ENCODE results near the gene GJC2. TPM values are rescaled to one million over a fixed set of nuclear protein-coding genes. Genes with fewer than 3 reads are reported as not detected.

Gene GJC2
- total RNA-seq, 1 experiment from 2014 or later, result 0.76 TPM

- TF ChIP-seq CBX3 (IDR thresholded peaks at IDR 0.05; ENCODE audit: low read depth) (no peak), ELF1 (IDR thresholded peaks at IDR 0.05; ENCODE audit: borderline replicate concordance, low read depth) (no peak), MAX (IDR thresholded peaks at IDR 0.05) (no peak), SRF (IDR thresholded peaks at IDR 0.05; ENCODE audit: low read depth) (no peak), RAD21 (IDR thresholded peaks at IDR 0.05; ENCODE audit: low read depth) (no peak), ZBTB33 (IDR thresholded peaks at IDR 0.05; ENCODE audit: extremely low read depth, insufficient replicate concordance, low read length) (no peak), POLR2A (IDR thresholded peaks at IDR 0.05; ENCODE audit: borderline replicate concordance, extremely low read depth, insufficient read depth, insufficient read length) (no peak), EZH2phosphoT487 (IDR thresholded peaks at IDR 0.05; ENCODE audit: borderline replicate concordance) (no peak)
- POLR2A ChIA-PET, result interaction anchor here (0.7 kb wide), 1 partner anchor 331 kb away, joined by 3 read pairs; no protein-coding TSS in a partner anchor
- H3K79me2 ChIP-seq (ENCODE audit: insufficient read depth, low read length), result no peaks in the 10 kb centered on the region
- intact Hi-C loops (cut with micrococcal nuclease), result no loop called here
- H3K27ac ChIP-seq (ENCODE audit: low read depth, low read length), result no peak overlapping the region
- no peak for DNase-seq (ENCODE audit: low read depth, low spot score)
- H2AFZ ChIP-seq (ENCODE audit: low read depth, low read length, poor library complexity, severe bottlenecking), result no peak overlapping the region
- no TSS peak for BruUV-seq (replicated peaks)
- no peaks in the 10 kb centered on the region for H3K36me3 ChIP-seq (ENCODE audit: control insufficient read depth in 1 of 2, insufficient read depth in 2 of 2, low read length in 2 of 2)
- ATAC-seq, result no peak
- RAD21 ChIA-PET (ENCODE audit: low non-redundant PET in 1 of 2, low total read pairs in 2 of 2, uncharacterized antibody in 2 of 2, unreplicated experiment in 2 of 2), result no interaction called here
- H4K20me1 ChIP-seq (ENCODE audit: insufficient read depth), result no peaks in the 10 kb centered on the region
- H3K9me2 ChIP-seq (ENCODE audit: insufficient read depth), result no peaks in the 10 kb centered on the region
- peaks cover 11 to 17% of the 10 kb centered on the region in 2 experiments; a peak in 3 of 4 replicates for H3K4me1 ChIP-seq (ENCODE audit: control insufficient read depth in 1 of 2, insufficient read depth in 2 of 2, low read length in 2 of 2)
- H3K4me2 ChIP-seq (ENCODE audit: low read length), result no peak overlapping the region
- CTCF ChIA-PET, result no interaction called here
- no peak overlapping the region for H3K9ac ChIP-seq (ENCODE audit: low read length)
- H3K4me3 ChIP-seq (replicated peaks in 1 of 2; ENCODE audit: low read depth in 1 of 2, low read length in 2 of 2), result no peak overlapping the region
- no peaks in the 10 kb centered on the region for H3K9me3 ChIP-seq (ENCODE audit: control insufficient read depth in 1 of 2, insufficient read depth in 1 of 2, low read depth in 1 of 2, low read length in 2 of 2)
- no peaks in the 10 kb centered on the region for H3K27me3 ChIP-seq (ENCODE audit: insufficient read depth, low read length)
Observed at GRCh38 chr1:228156941-228157728, 7.4 kb downstream of the GJC2 start.

Measured in HCT116 (cell line).